Measurements from ENCODE around the gene SNX10. TPM values are rescaled to one million over a fixed set of nuclear protein-coding genes. Genes with fewer than 3 reads are reported as not detected.

The SNX10 gene
- total RNA-seq, 1 experiment from 2014 or later = 9.8 TPM

GRCh38 chr7:26387731-26388130, 96.1 kb downstream of the SNX10 start:
- Histone ChIP-seq H3K27me3 (ENCODE audit: insufficient read depth, low read depth) (no peaks in the 10 kb centered on the region), H4K20me1 (ENCODE audit: insufficient read depth) (no peaks in the 10 kb centered on the region), H3K36me3 (ENCODE audit: low read depth) (no peaks in the 10 kb centered on the region), H3K9me3 (ENCODE audit: insufficient read depth, low read depth) (no peaks in the 10 kb centered on the region), H3F3A (ENCODE audit: insufficient read depth, low read depth) (peaks cover 4% of the 10 kb centered on the region; the same call in 1 of the 2 replicates), H3K4me3 (no peak overlapping the region), H3K4me1 (replicated peaks; ENCODE audit: insufficient read depth) (no peaks in the 10 kb centered on the region), H3K4me2 (no peak overlapping the region), H3K79me2 (ENCODE audit: low read depth) (no peaks in the 10 kb centered on the region), H2AFZ (no peak overlapping the region), H3K27ac (no peak overlapping the region), H3K9me2 (ENCODE audit: insufficient read depth) (no peaks in the 10 kb centered on the region)
- POLR2A ChIA-PET (ENCODE audit: unreplicated experiment) = interaction anchor here (0.7 kb wide), 1 partner anchor 1715 kb away, joined by 3 read pairs; no protein-coding TSS in a partner anchor
- intact Hi-C loops (cut with micrococcal nuclease; ENCODE audit: unreplicated experiment) = no loop called here
- TF ChIP-seq EZH2 (IDR thresholded peaks at IDR 0.05; ENCODE audit: low read depth) = no peak
- no peak for TF ChIP-seq CTCF (conservative IDR thresholded peaks at IDR 0.05)
- CTCF ChIA-PET = no interaction called here
- DNase-seq = no peak
- no TSS peak for BruUV-seq (replicated peaks)

- Histone ChIP-seq H4K20me1 (ENCODE audit: insufficient read depth) (no peaks in the 10 kb centered on the region), H3K36me3 (ENCODE audit: low read depth) (no peaks in the 10 kb centered on the region), H3K4me1 (replicated peaks; ENCODE audit: insufficient read depth) (no peaks in the 10 kb centered on the region), H3K4me2 (no peak overlapping the region), H3K9me2 (ENCODE audit: insufficient read depth) (no peaks in the 10 kb centered on the region), H3K79me2 (ENCODE audit: low read depth) (no peaks in the 10 kb centered on the region), H3F3A (ENCODE audit: insufficient read depth, low read depth) (no peaks in the 10 kb centered on the region), H3K27ac (no peak overlapping the region), H2AFZ (no peak overlapping the region), H3K27me3 (ENCODE audit: insufficient read depth, low read depth) (no peaks in the 10 kb centered on the region), H3K4me3 (no peak overlapping the region), H3K9me3 (ENCODE audit: insufficient read depth, low read depth) (no peaks in the 10 kb centered on the region)
- intact Hi-C loops (cut with micrococcal nuclease; ENCODE audit: unreplicated experiment) = no loop called here
- TF ChIP-seq EZH2 (IDR thresholded peaks at IDR 0.05; ENCODE audit: low read depth) (no peak), CTCF (conservative IDR thresholded peaks at IDR 0.05) (no peak)
- ChIA-PET POLR2A (ENCODE audit: unreplicated experiment) (no interaction called here), CTCF (no interaction called here)
- DNase-seq = no peak
- no TSS peak for BruUV-seq (replicated peaks)
Measured at GRCh38 chr7:26388256-26388655, 96.6 kb downstream of the SNX10 start.

GRCh38 chr7:26390016-26390415, 98.4 kb downstream of the SNX10 start:
- H3F3A ChIP-seq (ENCODE audit: insufficient read depth, low read depth) = no peaks in the 10 kb centered on the region
- no peak for DNase-seq
- no peak overlapping the region for H2AFZ ChIP-seq
- BruUV-seq (replicated peaks) = no TSS peak
- no peaks in the 10 kb centered on the region for H3K27me3 ChIP-seq (ENCODE audit: insufficient read depth, low read depth)
- no peaks in the 10 kb centered on the region for H3K9me3 ChIP-seq (ENCODE audit: insufficient read depth, low read depth)
- H3K9me2 ChIP-seq (ENCODE audit: insufficient read depth) = no peaks in the 10 kb centered on the region
- no peaks in the 10 kb centered on the region for H3K4me1 ChIP-seq (replicated peaks; ENCODE audit: insufficient read depth)
- no peaks in the 10 kb centered on the region for H3K36me3 ChIP-seq (ENCODE audit: low read depth)
- POLR2A ChIA-PET (ENCODE audit: unreplicated experiment) = no interaction called here
- no peaks in the 10 kb centered on the region for H3K79me2 ChIP-seq (ENCODE audit: low read depth)
- no peak overlapping the region for H3K4me3 ChIP-seq
- TF ChIP-seq CTCF (conservative IDR thresholded peaks at IDR 0.05) (no peak), EZH2 (IDR thresholded peaks at IDR 0.05; ENCODE audit: low read depth) (no peak)
- H3K27ac ChIP-seq = no peak overlapping the region
- no peaks in the 10 kb centered on the region for H4K20me1 ChIP-seq (ENCODE audit: insufficient read depth)
- intact Hi-C loops (cut with micrococcal nuclease; ENCODE audit: unreplicated experiment) = no loop called here
- no peak overlapping the region for H3K4me2 ChIP-seq
- CTCF ChIA-PET = interaction anchor here (0.6 kb wide), 1 partner anchor 1568 kb away, joined by 3 read pairs; no protein-coding TSS in a partner anchor

Measured in PC-9 (cell line).